ENCODE data around the gene PPTC7.
A peak's percentile ranks its signal among the peaks of the same experiment; 100 is the strongest.

DNA sequence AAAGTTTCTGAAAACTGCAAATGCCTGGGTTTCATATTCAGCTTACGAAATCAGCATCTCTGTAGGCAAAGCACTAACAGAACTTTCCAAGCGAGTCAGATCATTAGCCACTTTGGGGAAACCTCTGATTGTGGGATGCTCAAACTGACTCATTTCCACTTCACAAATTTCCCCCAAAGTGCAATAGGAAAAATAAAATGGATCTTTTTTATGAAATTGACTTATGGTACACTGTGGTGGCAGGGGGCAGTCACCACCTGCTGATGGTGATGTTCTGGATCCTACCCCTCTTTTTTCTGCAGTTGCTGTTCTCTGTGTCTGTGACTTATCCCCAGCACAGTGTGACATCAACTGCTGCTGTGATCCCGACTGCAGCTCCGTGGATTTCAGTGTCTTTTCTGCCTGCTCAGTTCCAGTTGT, 36.4 kb upstream of the PPTC7 start:
- TF ChIP-seq, protein P1, sequence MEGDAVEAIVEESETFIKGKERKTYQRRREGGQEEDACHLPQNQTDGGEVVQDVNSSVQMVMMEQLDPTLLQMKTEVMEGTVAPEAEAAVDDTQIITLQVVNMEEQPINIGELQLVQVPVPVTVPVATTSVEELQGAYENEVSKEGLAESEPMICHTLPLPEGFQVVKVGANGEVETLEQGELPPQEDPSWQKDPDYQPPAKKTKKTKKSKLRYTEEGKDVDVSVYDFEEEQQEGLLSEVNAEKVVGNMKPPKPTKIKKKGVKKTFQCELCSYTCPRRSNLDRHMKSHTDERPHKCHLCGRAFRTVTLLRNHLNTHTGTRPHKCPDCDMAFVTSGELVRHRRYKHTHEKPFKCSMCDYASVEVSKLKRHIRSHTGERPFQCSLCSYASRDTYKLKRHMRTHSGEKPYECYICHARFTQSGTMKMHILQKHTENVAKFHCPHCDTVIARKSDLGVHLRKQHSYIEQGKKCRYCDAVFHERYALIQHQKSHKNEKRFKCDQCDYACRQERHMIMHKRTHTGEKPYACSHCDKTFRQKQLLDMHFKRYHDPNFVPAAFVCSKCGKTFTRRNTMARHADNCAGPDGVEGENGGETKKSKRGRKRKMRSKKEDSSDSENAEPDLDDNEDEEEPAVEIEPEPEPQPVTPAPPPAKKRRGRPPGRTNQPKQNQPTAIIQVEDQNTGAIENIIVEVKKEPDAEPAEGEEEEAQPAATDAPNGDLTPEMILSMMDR (IDR thresholded peaks at IDR 0.05; ENCODE audit: low read length) = peak; percentile 47
- TF ChIP-seq EZH2 (IDR thresholded peaks at IDR 0.05; ENCODE audit: borderline replicate concordance, low read length) = no peak
